KMS-11 (cell line): Measurements from ENCODE around the gene ATXN7L1.

Source experiments
- H2AFZ ChIP-seq: fragments of 200-600 bp; sonication (generic); 2 replicates; pipeline ENCODE4 v1.6.1; 2016; ENCODE audit warnings: antibody characterized with exemption, mixed run types, low read depth
- H3K27ac ChIP-seq: fragments of 200-600 bp; sonication (generic); 2 replicates; pipeline ENCODE4 v1.6.1; 2016; ENCODE audit warnings: mild to moderate bottlenecking, mixed run types
- H3K27me3 ChIP-seq: fragments of 200-600 bp; sonication (generic); 2 replicates; pipeline ENCODE4 v1.6.1; 2017; ENCODE audit warnings: mild to moderate bottlenecking, low read depth, mixed run types, moderate library complexity; ENCODE audit not compliant: insufficient read depth
- H3K36me3 ChIP-seq: fragments of 200-600 bp; sonication (generic); 2 replicates; pipeline ENCODE4 v1.6.1; 2017; ENCODE audit warnings: mild to moderate bottlenecking, mixed run types; ENCODE audit not compliant: insufficient read depth
- H3K4me1 ChIP-seq: fragments of 200-600 bp; sonication (generic); 2 replicates; pipeline ENCODE4 v1.6.1; 2016; ENCODE audit warnings: mild to moderate bottlenecking, low read depth, mixed run types; ENCODE audit not compliant: poor library complexity, severe bottlenecking
- H3K4me2 ChIP-seq: fragments of 200-600 bp; sonication (generic); 2 replicates; pipeline ENCODE4 v1.7.0; 2016; ENCODE audit warnings: mild to moderate bottlenecking, mixed run types
- H3K4me3 ChIP-seq: fragments of 200-600 bp; sonication (generic); IDR thresholded peaks from 2 replicates; pipeline ENCODE4 v1.6.1; 2017; ENCODE audit warnings: low read depth, low read length, mixed read lengths; ENCODE audit not compliant: insufficient read depth
- H3K79me2 ChIP-seq: fragments of 200-600 bp; sonication (generic); 2 replicates; pipeline ENCODE4 v1.6.1; 2016; ENCODE audit warnings: low read depth, mixed run types; ENCODE audit not compliant: insufficient read depth
- H3K9ac ChIP-seq: fragments of 200-600 bp; sonication (generic); 2 replicates; pipeline ENCODE4 v1.6.1; 2016; ENCODE audit warnings: mild to moderate bottlenecking, mixed run types
- H4K20me1 ChIP-seq: fragments of 200-600 bp; sonication (generic); 2 replicates; pipeline ENCODE4 v1.6.1; 2016; ENCODE audit warnings: mild to moderate bottlenecking, mixed run types; ENCODE audit not compliant: insufficient read depth
- CTCF ChIP-seq: fragments of 200-600 bp; sonication (generic); conservative IDR thresholded peaks from 2 replicates; pipeline ENCODE4 v1.6.1; 2017; ENCODE audit warnings: low read depth, mild to moderate bottlenecking, antibody characterized with exemption, low read length, moderate library complexity, mixed read lengths

The ATXN7L1 gene

GRCh38 chr7:105618016-105618296 lies 258.4 kb downstream of the ATXN7L1 start:
- H4K20me1 ChIP-seq: no peaks in the 10 kb centered on the region
- H3K4me2 ChIP-seq: no peak overlapping the region
- H3K36me3 ChIP-seq: no peaks in the 10 kb centered on the region
- no peak overlapping the region for H2AFZ ChIP-seq
- no peak overlapping the region for H3K4me3 ChIP-seq
- H3K27ac ChIP-seq: no peak overlapping the region
- no peaks in the 10 kb centered on the region for H3K27me3 ChIP-seq
- TF ChIP-seq CTCF: no peak
- H3K79me2 ChIP-seq: no peaks in the 10 kb centered on the region
- no peak overlapping the region for H3K9ac ChIP-seq
- peaks cover 7% of the 10 kb centered on the region for H3K4me1 ChIP-seq

- H2AFZ ChIP-seq: no peak overlapping the region
- no peaks in the 10 kb centered on the region for H4K20me1 ChIP-seq
- H3K4me3 ChIP-seq: no peak overlapping the region
- no peak overlapping the region for H3K27ac ChIP-seq
- H3K9ac ChIP-seq: no peak overlapping the region
- H3K36me3 ChIP-seq: no peaks in the 10 kb centered on the region
- no peaks in the 10 kb centered on the region for H3K27me3 ChIP-seq
- no peak overlapping the region for H3K4me2 ChIP-seq
- H3K79me2 ChIP-seq: no peaks in the 10 kb centered on the region
- TF ChIP-seq CTCF: no peak
- H3K4me1 ChIP-seq: peaks cover 7% of the 10 kb centered on the region
These were observed 259.0 kb downstream of the ATXN7L1 start for GRCh38 chr7:105617280-105618015.

GRCh38 chr7:105614341-105614840 lies 262.0 kb downstream of the ATXN7L1 start:
- Histone ChIP-seq H3K79me2 (no peaks in the 10 kb centered on the region), H3K36me3 (no peaks in the 10 kb centered on the region), H3K4me2 (no peak overlapping the region), H3K27me3 (no peaks in the 10 kb centered on the region), H3K9ac (no peak overlapping the region), H4K20me1 (no peaks in the 10 kb centered on the region), H3K27ac (no peak overlapping the region), H3K4me3 (no peak overlapping the region), H3K4me1 (peaks cover 7% of the 10 kb centered on the region), H2AFZ (no peak overlapping the region)
- TF ChIP-seq CTCF: no peak

GRCh38 chr7:105613611-105614330 lies 262.6 kb downstream of the ATXN7L1 start:
- no peaks in the 10 kb centered on the region for H3K27me3 ChIP-seq
- no peak overlapping the region for H3K27ac ChIP-seq
- no peaks in the 10 kb centered on the region for H3K36me3 ChIP-seq
- no peak overlapping the region for H2AFZ ChIP-seq
- no peak overlapping the region for H3K4me2 ChIP-seq
- H3K79me2 ChIP-seq: no peaks in the 10 kb centered on the region
- H3K9ac ChIP-seq: no peak overlapping the region
- H3K4me1 ChIP-seq: peaks cover 7% of the 10 kb centered on the region
- H4K20me1 ChIP-seq: no peaks in the 10 kb centered on the region
- no peak overlapping the region for H3K4me3 ChIP-seq
- TF ChIP-seq CTCF: no peak
